Memory B cell (primary cell): ENCODE measurements around the gene ULK4.
A peak's percentile ranks its signal among the peaks of the same experiment; 100 is the strongest.
"Not testable (repeated sequence)": the region's sequence is repeated elsewhere in the genome, so short reads cannot be mapped to it uniquely, and the experiment has no call there.

Experiments used
- ATAC-seq: fragments of 150-1000 bp; cut with Tn5 transposase; 2 replicates; pipeline ENCODE4 v1.10.0; 2021; ENCODE audit warnings: low read depth, mild to moderate bottlenecking, moderate library complexity
- DNase-seq, 2 donors: peaks; one replicate each; pipeline ENCODE4 v3.0.0; 2022; ENCODE audit warnings: low spot score in 2 of 2
- H3K27ac Mint-ChIP-seq: one replicate; pipeline ENCODE4 v1.8.0; 2022; ENCODE audit warnings: mild to moderate bottlenecking, moderate library complexity, mixed read lengths
- H3K27me3 Mint-ChIP-seq: one replicate; pipeline ENCODE4 v1.8.0; 2022; ENCODE audit warnings: mixed read lengths
- H3K36me3 Mint-ChIP-seq: one replicate; pipeline ENCODE4 v1.8.0; 2022; ENCODE audit warnings: mild to moderate bottlenecking, mixed read lengths
- H3K4me1 Mint-ChIP-seq: one replicate; pipeline ENCODE4 v1.8.0; 2022; ENCODE audit warnings: mixed read lengths
- H3K4me3 Mint-ChIP-seq: one replicate; pipeline ENCODE4 v1.8.0; 2022; ENCODE audit warnings: mild to moderate bottlenecking, moderate library complexity, mixed read lengths
- H3K9me3 Mint-ChIP-seq: one replicate; pipeline ENCODE4 v1.8.0; 2022; ENCODE audit warnings: mixed read lengths

Gene ULK4

DNA sequence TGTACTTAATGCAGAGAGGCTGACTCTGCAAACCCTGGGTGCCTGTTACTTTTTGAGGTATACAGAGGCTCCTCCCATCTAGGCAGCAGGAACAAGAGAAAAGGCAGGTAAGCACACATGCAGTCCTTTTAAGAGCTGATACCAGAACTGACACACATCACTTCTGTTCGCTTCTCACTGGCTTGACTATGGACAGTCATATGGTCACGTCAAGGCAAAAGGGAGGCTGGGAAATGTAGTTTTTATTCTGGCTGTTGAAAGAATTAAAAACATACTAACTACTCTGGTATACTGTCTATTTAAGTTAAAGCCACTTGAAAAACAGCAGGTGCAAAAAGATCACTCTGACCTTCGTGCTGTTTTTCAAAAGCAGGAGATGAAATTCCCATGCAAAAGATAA is 544.3 kb downstream of the ULK4 start:
- Mint-ChIP-seq H3K36me3 (peaks cover 10% of the 10 kb centered on the region), H3K27me3 (no peaks in the 10 kb centered on the region), H3K27ac (no peak overlapping the region), H3K4me3 (no peak overlapping the region), H3K9me3 (no peaks in the 10 kb centered on the region), H3K4me1 (no peaks in the 10 kb centered on the region)
- ATAC-seq (no peak), DNase-seq (no peak)

DNA sequence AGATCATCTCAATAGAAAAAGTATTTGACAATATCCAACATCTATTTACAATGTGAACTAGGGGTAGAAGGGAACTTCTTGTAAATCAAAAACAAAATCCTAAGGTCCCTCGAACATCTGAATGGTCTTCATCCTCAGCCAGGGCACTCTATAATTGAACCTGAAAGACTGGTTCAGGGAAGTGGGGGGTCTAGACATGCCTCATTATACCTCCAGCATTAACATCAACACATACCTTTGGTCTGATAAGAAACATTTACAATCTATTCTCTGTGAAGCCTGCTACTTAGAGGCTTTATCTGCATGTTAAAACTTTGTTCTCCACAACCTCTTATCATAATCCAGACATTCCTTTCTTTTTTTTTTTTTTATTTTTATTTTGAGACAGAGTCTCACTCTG is 550.8 kb downstream of the ULK4 start:
- Mint-ChIP-seq H3K27me3 (no peaks in the 10 kb centered on the region), H3K4me1 (no peaks in the 10 kb centered on the region), H3K36me3 (peaks cover 11% of the 10 kb centered on the region), H3K27ac (no peak overlapping the region), H3K9me3 (peaks cover 2% of the 10 kb centered on the region), H3K4me3 (no peak overlapping the region)
- DNase-seq (no peak), ATAC-seq (no peak)

DNA sequence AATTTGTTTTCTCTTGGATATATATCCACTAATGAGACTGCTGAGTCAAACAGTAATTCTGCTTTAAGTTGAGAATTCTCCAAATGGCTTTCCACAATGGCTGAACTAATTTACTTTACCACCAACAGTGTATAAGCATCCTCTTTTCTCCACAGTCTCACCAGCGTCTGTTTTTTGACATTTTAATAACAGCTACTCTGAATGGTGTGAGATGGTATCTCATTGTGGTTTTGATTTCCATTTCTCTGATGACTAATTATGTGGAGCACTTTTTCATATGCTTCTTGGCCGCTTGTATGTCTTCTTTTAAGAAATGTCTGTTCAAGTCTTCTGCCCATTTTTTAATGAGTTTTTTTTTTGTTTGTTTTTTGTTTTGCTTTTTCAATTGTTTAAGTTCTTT is 556.4 kb downstream of the ULK4 start:
- Mint-ChIP-seq H3K4me3 (no peak overlapping the region), H3K36me3 (peaks cover 6% of the 10 kb centered on the region), H3K27me3 (no peaks in the 10 kb centered on the region), H3K27ac (no peak overlapping the region), H3K9me3 (peaks cover 2% of the 10 kb centered on the region), H3K4me1 (no peaks in the 10 kb centered on the region)
- DNase-seq: no peak
- ATAC-seq: no peak

DNA sequence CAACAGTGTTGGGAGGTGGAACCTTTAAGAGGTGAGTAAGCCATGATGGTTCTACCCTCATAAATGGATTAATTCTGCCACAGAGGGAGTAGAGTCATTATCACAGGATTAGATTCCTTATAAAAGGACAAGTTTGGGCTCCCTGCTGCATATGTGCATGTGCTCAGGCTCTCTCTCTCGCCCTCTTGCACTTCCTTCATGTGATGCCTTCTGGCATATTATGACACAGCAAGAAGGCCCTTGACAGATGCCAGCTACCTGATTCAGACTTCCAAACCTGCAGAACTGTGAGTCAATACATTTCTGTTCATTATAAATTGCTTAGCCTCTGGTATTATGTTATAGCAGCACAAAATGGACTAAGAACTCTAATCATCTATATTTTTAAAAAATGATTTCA is 557.3 kb downstream of the ULK4 start:
- Mint-ChIP-seq H3K27me3 (no peaks in the 10 kb centered on the region), H3K4me1 (no peaks in the 10 kb centered on the region), H3K4me3 (no peak overlapping the region), H3K36me3 (peaks cover 6% of the 10 kb centered on the region), H3K9me3 (peaks cover 2% of the 10 kb centered on the region), H3K27ac (no peak overlapping the region)
- DNase-seq (no peak), ATAC-seq (no peak)

DNA sequence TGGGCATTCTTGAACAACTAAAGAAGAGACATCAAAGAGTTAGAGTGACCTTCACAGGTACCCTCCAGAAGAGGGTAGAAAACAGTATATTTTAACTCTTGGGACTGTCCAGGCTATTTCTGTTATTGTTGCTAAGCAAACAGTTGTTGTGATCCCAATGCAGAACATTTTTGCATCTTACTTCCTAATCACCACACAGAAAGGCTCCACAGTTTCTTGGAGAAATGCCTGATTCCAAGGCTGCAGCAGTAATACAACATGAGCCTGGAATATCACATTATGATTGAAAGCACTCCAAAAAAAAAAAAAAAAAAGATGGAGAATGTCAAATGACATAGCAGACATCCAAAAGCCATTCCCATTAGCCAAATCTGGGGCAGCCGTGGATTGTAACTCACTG is 567.0 kb downstream of the ULK4 start:
- H3K4me1 Mint-ChIP-seq: no peaks in the 10 kb centered on the region
- no peak overlapping the region for H3K4me3 Mint-ChIP-seq
- no peak overlapping the region for H3K27ac Mint-ChIP-seq
- DNase-seq (no peak), ATAC-seq (no peak)
- peaks cover 22% of the 10 kb centered on the region for H3K36me3 Mint-ChIP-seq
- H3K27me3 Mint-ChIP-seq: no peaks in the 10 kb centered on the region
- no peaks in the 10 kb centered on the region for H3K9me3 Mint-ChIP-seq

DNA sequence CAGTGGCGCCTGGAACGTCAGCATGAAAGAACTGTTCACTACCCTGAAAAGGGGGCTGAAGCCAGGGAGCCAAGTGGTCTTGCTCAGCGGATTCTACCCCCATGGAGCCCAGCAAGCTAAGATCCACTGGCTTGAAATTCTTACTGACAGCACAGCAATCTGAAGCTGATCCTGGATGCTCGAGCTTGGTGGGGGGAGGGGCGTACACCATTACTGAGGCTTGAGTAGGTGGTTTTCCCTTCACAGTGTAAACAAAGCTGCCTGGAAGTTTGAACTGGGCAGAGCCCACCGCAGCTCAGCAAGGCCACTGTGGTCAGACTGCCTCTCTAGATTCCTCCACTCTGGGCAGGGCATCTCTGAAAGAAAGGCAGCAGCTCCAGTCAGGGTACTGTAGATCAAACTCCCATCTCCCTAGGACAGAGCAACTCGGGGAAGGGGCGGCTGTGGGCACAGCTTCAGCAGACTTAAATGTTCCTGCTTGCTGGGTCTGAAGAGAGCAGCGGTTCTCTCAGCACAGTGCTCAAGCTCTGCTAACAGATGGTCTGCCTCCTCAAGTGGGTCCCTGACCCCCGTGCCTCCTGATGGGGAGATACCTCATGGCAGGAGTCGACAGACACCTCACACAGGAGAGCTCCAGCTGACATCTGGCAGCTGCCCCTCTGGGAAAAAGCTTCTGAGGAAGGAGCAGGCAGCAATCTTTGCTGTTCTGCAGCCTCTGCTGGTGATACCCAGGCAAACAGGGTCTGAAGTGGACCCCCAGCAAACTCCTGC is 591.0 kb downstream of the ULK4 start:
- not testable (repeated sequence) for ATAC-seq, DNase-seq, H3K27ac Mint-ChIP-seq, H3K27me3 Mint-ChIP-seq, H3K9me3 Mint-ChIP-seq, H3K4me3 Mint-ChIP-seq, H3K4me1 Mint-ChIP-seq
- H3K36me3 Mint-ChIP-seq: peaks cover 16% of the 10 kb centered on the region

DNA sequence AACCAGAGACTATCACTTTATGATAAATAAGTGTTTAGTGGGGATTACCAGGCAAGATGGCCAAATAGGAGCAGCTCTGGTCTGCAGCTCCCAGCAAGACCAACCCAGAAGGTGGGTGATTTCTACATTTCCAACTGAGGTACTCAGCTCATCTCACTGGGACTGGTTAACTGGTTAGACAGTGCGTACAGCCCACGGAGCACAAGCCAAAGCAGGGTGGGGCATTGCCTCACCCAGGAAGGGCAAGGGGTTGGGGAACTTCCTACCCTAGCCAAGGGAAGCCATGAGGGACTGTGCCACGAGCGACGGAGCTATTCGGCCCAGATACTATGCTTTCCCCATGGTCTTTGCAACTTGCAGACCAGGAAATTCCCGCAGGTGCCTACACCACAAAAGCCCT is 591.6 kb downstream of the ULK4 start:
- DNase-seq: no peak
- no peak overlapping the region for H3K27ac Mint-ChIP-seq
- H3K36me3 Mint-ChIP-seq: peaks cover 14% of the 10 kb centered on the region

DNA sequence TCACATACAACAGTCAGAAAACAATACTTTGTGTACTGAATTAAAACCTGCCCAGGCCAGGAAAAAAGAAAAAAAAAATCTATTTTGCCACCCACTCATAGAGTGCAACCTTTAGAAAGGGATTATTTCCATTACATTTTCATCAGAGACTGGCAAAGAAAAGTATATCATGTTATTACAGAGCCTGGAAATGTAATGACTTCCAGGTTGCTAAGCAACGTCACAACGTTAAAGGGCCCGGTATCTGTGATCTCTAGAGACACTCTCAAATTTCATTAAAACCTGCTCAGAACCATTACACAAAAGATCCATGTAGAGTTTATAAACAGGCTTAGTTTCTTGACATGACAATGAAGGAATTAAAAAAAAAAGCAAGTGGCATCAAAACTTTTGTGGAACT is 592.1 kb downstream of the ULK4 start:
- Mint-ChIP-seq H3K9me3 (peaks cover 5% of the 10 kb centered on the region), H3K27me3 (no peaks in the 10 kb centered on the region), H3K4me1 (no peaks in the 10 kb centered on the region), H3K4me3 (no peak overlapping the region), H3K27ac (no peak overlapping the region), H3K36me3 (peaks cover 14% of the 10 kb centered on the region)
- ATAC-seq: no peak
- DNase-seq: no peak

More for the DNA sequence above, 591.6 kb downstream of the ULK4 start:
- H3K4me3 Mint-ChIP-seq: no peak overlapping the region
- H3K27me3 Mint-ChIP-seq: no peaks in the 10 kb centered on the region
- ATAC-seq: no peak
- no peaks in the 10 kb centered on the region for H3K4me1 Mint-ChIP-seq
- peaks cover 5% of the 10 kb centered on the region for H3K9me3 Mint-ChIP-seq

DNA sequence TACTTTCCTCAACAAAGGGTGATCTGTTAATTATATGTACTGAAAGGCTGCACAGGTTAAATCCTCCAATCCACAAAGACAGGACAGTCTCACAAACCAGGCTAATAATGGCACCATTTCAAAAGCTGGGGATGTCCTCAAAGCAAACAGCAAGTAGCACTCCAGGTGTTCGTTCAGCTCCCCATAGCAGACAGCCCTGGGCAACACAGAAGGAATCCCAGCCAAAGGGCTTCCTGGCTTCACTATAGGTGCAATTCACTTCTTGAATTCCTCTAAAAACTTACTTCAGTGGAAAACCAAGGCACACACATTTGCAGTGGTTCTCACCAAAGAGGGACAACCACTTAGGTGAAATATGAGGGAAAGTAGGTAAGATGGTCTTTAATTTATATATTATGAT is 595.9 kb downstream of the ULK4 start:
- H3K27ac Mint-ChIP-seq: no peak overlapping the region
- DNase-seq (no peak), ATAC-seq (no peak)
- H3K9me3 Mint-ChIP-seq: no peaks in the 10 kb centered on the region
- H3K36me3 Mint-ChIP-seq: no peaks in the 10 kb centered on the region
- no peaks in the 10 kb centered on the region for H3K4me1 Mint-ChIP-seq
- H3K27me3 Mint-ChIP-seq: no peaks in the 10 kb centered on the region
- H3K4me3 Mint-ChIP-seq: no peak overlapping the region

DNA sequence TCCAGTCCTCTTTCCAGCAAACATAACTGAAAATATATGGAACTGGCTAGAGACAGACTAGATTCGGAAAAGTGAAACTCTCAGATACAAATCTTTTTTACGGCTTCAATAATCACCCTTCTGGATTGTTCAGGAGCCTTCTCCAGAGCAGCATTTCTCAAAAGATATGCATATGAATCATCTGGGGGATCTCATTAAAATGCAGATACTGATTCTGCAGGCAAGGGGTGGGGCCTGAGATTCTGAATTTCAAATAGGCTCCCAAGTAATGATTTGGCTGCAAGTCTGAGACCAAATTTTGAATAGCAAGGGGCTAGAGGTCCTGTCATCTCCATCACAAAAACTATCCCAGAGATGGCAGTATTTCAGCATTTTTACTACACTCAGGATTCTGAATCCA is 597.2 kb downstream of the ULK4 start:
- Mint-ChIP-seq H3K4me3 (no peak overlapping the region), H3K27ac (no peak overlapping the region), H3K36me3 (peaks cover 8% of the 10 kb centered on the region), H3K9me3 (no peaks in the 10 kb centered on the region), H3K4me1 (no peaks in the 10 kb centered on the region), H3K27me3 (no peaks in the 10 kb centered on the region)
- no peak for DNase-seq
- ATAC-seq: no peak

DNA sequence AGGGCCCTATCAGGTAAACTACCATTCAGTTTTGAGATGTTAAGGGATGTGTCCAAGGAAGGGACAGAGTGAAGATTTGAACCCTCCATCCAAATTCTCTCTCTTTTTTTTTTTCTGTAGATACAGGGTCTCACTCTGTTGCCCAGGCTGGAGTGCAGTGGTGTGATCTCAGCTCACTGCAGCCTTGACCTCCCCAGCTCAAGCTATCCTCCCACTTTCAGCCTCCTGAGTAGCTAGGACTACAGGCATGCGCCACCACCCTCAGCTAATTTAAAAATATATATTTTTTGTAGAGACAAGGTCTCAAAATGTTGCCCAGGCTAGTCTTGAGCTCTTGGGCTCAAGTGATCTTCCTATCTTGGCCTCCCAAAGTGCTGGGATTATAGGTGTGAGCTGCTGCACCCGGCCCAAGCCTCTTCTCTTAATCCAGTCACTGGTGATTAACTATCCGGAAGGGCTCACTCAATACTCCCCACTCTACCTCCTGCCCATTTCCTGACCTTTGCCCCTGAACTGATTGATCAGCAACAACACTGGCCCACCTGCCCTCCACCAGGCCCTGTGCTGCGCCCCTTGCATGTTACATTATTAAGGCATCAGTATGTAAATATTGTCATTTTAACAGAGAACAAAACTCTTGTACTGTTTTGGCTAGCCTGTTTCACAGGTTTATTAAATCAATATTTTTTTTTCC is 597.9 kb downstream of the ULK4 start:
- Mint-ChIP-seq H3K9me3 (no peaks in the 10 kb centered on the region), H3K4me3 (no peak overlapping the region)
- no peak for ATAC-seq

DNA sequence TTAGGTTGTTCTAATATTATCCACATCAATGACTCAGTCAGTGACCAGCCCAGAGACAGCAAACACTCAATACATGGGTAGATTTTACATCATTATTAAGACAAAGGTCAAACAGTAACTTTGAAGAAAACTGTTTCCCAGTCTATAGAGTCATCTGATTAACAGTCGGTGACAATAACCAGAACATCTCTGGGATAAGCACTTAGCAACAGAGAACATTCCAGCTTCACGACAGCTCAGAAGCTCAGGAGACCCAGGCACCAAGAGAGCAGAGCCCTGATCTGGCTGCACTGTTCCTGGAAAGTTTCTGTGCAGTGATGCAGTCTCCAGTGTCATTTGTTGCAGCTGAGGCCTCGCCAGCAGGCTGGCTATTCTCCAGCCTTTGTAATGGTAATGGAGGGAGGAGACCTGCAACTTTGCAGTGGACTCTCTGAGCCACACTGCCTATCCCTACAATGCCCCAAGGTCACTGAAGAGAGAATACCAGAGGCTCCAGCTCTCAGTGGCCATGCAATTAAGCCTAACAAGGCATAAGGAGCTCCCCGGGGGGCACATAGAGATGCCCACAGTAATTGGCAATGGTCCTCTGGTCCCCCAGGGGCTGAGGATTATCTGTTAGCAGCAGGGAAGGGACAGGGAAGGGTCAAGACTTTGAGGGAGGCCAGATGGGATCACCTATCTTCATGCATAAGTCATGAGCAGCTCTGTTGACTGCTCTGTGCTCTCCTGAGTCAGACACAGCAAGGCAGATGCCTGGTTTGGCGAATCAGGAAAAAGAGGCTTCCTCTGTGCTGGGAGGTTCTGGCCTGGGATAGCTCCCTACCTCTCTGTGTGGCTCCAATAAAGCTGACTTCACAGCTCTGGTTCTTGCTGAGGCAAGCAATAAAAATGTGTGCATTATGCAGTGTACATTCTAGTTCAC is 599.0 kb downstream of the ULK4 start:
- no peak for ATAC-seq
- no peak overlapping the region for H3K27ac Mint-ChIP-seq
- no peaks in the 10 kb centered on the region for H3K4me1 Mint-ChIP-seq
- H3K9me3 Mint-ChIP-seq: no peaks in the 10 kb centered on the region
- no peaks in the 10 kb centered on the region for H3K27me3 Mint-ChIP-seq
- no peak overlapping the region for H3K4me3 Mint-ChIP-seq
- peaks cover 19% of the 10 kb centered on the region for H3K36me3 Mint-ChIP-seq
- no peak for DNase-seq

More for the DNA sequence above, 597.9 kb downstream of the ULK4 start:
- Mint-ChIP-seq H3K27me3 (no peaks in the 10 kb centered on the region), H3K4me1 (no peaks in the 10 kb centered on the region), H3K27ac (no peak overlapping the region), H3K36me3 (peaks cover 12% of the 10 kb centered on the region)
- DNase-seq: no peak

DNA sequence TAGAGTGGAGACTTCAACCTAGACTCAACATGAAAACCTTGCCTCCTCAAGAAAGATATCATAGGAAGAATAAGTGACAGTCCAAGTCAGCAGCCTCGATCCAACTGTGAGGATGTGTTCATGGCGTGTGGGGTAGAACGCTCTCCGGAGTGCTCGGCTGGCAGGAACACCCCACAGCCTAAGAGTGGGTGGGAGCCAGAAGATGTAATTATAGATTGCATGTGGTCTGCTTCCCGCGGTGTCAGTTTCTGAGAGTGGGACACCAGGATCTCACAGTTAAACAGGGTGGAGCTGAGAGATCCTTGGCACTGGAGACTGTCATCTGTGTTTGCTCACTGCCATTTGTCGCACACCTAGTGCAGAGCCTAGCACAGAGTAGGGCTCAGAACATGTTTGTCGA is 604.6 kb downstream of the ULK4 start:
- Mint-ChIP-seq H3K9me3 (no peaks in the 10 kb centered on the region), H3K4me1 (no peaks in the 10 kb centered on the region), H3K36me3 (peaks cover 22% of the 10 kb centered on the region), H3K4me3 (no peak overlapping the region), H3K27ac (no peak overlapping the region), H3K27me3 (no peaks in the 10 kb centered on the region)
- DNase-seq (no peak), ATAC-seq (no peak)

DNA sequence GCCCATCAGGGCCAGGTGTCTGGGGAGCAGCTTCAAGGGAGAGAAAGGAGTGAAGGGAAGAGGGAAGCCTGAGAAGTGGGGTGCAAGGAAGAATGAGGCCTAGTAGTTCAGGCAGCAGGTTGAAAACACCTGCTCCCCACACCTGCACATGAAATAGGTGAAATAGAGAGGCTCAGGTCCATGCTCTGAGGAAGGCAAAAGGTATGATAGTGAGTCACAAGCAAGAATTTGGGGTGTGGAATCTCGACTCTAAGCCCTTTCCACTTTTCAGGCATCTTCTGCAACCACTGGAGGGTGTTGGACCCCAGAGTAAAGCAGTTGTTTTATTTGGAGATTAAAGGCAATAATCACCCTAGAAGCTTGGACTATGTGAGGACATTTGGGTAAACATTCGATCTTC is 605.1 kb downstream of the ULK4 start:
- DNase-seq: no peak
- no peak overlapping the region for H3K4me3 Mint-ChIP-seq
- no peak for ATAC-seq
- peaks cover 22% of the 10 kb centered on the region for H3K36me3 Mint-ChIP-seq
- peak overlapping the region; percentile 22 for H3K27ac Mint-ChIP-seq
- H3K27me3 Mint-ChIP-seq: no peaks in the 10 kb centered on the region
- no peaks in the 10 kb centered on the region for H3K4me1 Mint-ChIP-seq
- no peaks in the 10 kb centered on the region for H3K9me3 Mint-ChIP-seq
